SK-N-SH (cell line): ENCODE data around the gene MYLK4.

Experiments used
- CHD2 ChIP-seq: fragments of 150-350 bp; IDR thresholded peaks from 2 replicates; pipeline ENCODE4 v1.6.1; 2018; ENCODE audit warnings: low read length; ENCODE audit not compliant: partially characterized antibody
- ELF1 ChIP-seq: IDR thresholded peaks from 2 replicates; pipeline ENCODE4 v1.4.0; 2012
- EZH2phosphoT487 ChIP-seq: fragments of 200-600 bp; sonication (generic); IDR thresholded peaks from 2 replicates; pipeline ENCODE4 v1.6.1; 2017; ENCODE audit warnings: low read depth, mixed run types, mild to moderate bottlenecking, antibody characterized with exemption, moderate library complexity, borderline replicate concordance
- FOXJ3 ChIP-seq: sonication (generic); formaldehyde crosslinking; IDR thresholded peaks from 2 replicates; pipeline ENCODE4 v1.5.1; 2020; ENCODE audit warnings: mild to moderate bottlenecking, missing genetic modification reagents
- GABPA ChIP-seq: IDR thresholded peaks from 2 replicates; pipeline ENCODE4 v1.4.0; 2012; ENCODE audit warnings: low read depth, mild to moderate bottlenecking
- MXI1 ChIP-seq: IDR thresholded peaks from 2 replicates; pipeline ENCODE4 v1.6.1; 2012; ENCODE audit warnings: mild to moderate bottlenecking, low read depth, low read length, improper control_type of control experiment
- POLR2AphosphoS5 ChIP-seq: IDR thresholded peaks from 2 replicates; pipeline ENCODE4 v1.6.1; 2012; ENCODE audit warnings: low read depth, low read length
- RCOR1 ChIP-seq: fragments of 150-350 bp; IDR thresholded peaks from 2 replicates; pipeline ENCODE4 v1.6.1; 2017; ENCODE audit warnings: antibody characterized with exemption, low read length
- REST ChIP-seq: IDR thresholded peaks from 2 replicates; pipeline ENCODE4 v1.6.1; 2012; ENCODE audit warnings: mild to moderate bottlenecking, low read depth, low read length, moderate library complexity
- RFX5 ChIP-seq: IDR thresholded peaks from 2 replicates; pipeline ENCODE4 v1.6.1; 2012; ENCODE audit warnings: mild to moderate bottlenecking, improper control_type of control experiment, low read length
- SIN3A ChIP-seq: IDR thresholded peaks from 2 replicates; pipeline ENCODE4 v1.6.1; 2012; ENCODE audit warnings: low read depth, mild to moderate bottlenecking, low read length, moderate library complexity, borderline replicate concordance
- TAF1 ChIP-seq: IDR thresholded peaks from 2 replicates; pipeline ENCODE4 v1.6.1; 2012; ENCODE audit warnings: low read depth, mild to moderate bottlenecking, low read length, moderate library complexity, borderline replicate concordance
- TF ChIP-seq, protein P1 (sequence below): IDR thresholded peaks from 2 replicates; pipeline ENCODE4 v1.4.0; 2012; ENCODE audit warnings: low read depth
- TF ChIP-seq, protein P2 (sequence below): fragments of 200-600 bp; sonication (generic); IDR thresholded peaks from 2 replicates; pipeline ENCODE4 v1.6.1; 2017; ENCODE audit warnings: antibody characterized with exemption, mild to moderate bottlenecking, moderate library complexity

DNA sequence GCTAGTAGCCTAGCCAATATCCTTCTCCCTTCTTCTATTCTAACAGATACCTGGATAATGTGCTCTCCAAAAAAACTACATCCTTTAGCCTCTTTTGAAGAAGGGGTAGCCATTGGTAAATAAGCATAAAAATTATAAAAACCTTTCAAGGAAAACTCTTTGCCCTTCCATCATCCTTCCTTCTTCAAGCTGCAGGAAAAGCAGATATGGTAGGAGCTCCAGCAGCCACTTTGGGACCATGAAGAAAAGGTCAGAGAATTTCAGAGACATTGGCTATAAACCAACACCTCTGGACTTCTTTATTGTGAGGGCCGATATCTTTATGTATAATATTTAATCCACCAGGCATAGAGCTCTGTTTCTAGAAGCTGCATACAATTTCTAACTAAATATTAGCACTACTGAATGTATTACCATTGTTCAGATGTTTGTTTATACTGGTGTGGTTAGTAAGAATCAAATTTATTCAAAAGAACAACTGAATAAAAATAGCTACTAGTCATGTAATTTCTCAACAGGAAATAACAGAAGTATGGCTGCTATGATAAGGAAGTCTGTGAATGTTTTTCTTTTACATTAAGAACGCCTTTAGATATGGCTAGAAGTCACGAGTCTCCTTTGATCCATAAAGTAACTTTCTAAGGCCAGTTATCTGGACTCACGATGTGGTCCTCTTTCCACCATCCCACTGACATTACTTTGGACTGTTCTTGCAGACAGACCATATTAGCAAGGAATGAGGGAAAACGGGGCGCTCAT is 32.2 kb downstream of the MYLK4 start:
- no peak for TF ChIP-seq POLR2AphosphoS5
- TF ChIP-seq, protein P1, sequence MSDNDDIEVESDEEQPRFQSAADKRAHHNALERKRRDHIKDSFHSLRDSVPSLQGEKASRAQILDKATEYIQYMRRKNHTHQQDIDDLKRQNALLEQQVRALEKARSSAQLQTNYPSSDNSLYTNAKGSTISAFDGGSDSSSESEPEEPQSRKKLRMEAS, result no peak
- TF ChIP-seq MXI1, result no peak
- TF ChIP-seq RCOR1, result no peak
- TF ChIP-seq RFX5, result no peak
- TF ChIP-seq FOXJ3 (CRISPR knock-in tag), result no peak
- no peak for TF ChIP-seq ELF1
- no peak for TF ChIP-seq EZH2phosphoT487
- no peak for TF ChIP-seq GABPA
- TF ChIP-seq, protein P2, sequence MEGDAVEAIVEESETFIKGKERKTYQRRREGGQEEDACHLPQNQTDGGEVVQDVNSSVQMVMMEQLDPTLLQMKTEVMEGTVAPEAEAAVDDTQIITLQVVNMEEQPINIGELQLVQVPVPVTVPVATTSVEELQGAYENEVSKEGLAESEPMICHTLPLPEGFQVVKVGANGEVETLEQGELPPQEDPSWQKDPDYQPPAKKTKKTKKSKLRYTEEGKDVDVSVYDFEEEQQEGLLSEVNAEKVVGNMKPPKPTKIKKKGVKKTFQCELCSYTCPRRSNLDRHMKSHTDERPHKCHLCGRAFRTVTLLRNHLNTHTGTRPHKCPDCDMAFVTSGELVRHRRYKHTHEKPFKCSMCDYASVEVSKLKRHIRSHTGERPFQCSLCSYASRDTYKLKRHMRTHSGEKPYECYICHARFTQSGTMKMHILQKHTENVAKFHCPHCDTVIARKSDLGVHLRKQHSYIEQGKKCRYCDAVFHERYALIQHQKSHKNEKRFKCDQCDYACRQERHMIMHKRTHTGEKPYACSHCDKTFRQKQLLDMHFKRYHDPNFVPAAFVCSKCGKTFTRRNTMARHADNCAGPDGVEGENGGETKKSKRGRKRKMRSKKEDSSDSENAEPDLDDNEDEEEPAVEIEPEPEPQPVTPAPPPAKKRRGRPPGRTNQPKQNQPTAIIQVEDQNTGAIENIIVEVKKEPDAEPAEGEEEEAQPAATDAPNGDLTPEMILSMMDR, result no peak
- TF ChIP-seq SIN3A, result no peak
- no peak for TF ChIP-seq CHD2
- TF ChIP-seq REST, result no peak
- TF ChIP-seq TAF1, result no peak
